Amygdala (tissue), 56 donors: Measurements from ENCODE around the gene RARRES1.

Source experiments
- DNase-seq, 56 donors: peaks; one replicate each; lab custom pipeline; 2025; lab: John Stamatoyannopoulos, UW

RARRES1 gene

GRCh38 chr3:158649791-158650190 is 82.5 kb downstream of the RARRES1 start:
- DNase-seq, result no peak
